Fibroblast of lung (primary cell): Measurements from ENCODE around the gene CEBPE.

ENCODE experiments used
- CTCF ChIP-seq, 2 donors: IDR thresholded peaks in 1 of 2; conservative IDR thresholded peaks in 1 of 2; 1 replicate in 1 of 2; 2 replicates in 1 of 2; pipeline ENCODE4 v1.5.1; 2011 to 2012; ENCODE audit warnings: low read length in 2 of 2, control low read depth in 1 of 2, inconsistent platforms in 1 of 2, low read depth in 1 of 2, mild to moderate bottlenecking in 1 of 2
- EZH2 ChIP-seq: IDR thresholded peaks from 2 replicates; pipeline ENCODE4 v1.5.1; 2012; ENCODE audit warnings: low read length, control low read depth, mild to moderate bottlenecking; ENCODE audit errors: missing control alignments

GRCh38 chr14:23104070-23104590, 14.9 kb downstream of the CEBPE start:
- TF ChIP-seq CTCF (conservative IDR thresholded peaks at IDR 0.05 in 1 of 2, IDR thresholded peaks at IDR 0.05 in 1 of 2; ENCODE audit: low read depth in 1 of 2, low read length in 2 of 2) (no peak), EZH2 (no peak)
